ENCODE data around the gene NCS1. TPM values are rescaled to one million over a fixed set of nuclear protein-coding genes. Genes with fewer than 3 reads are reported as not detected.

NCS1 gene
- polyA plus RNA-seq, 3 donors = not detected

GRCh38 chr9:130129432-130130061 is 42.7 kb upstream of the NCS1 start:
- WGBS (ENCODE audit: insufficient coverage) = 95% methylated on average over 14 of the region's 22 CpGs
- peaks cover 26 to 31% of the 10 kb centered on the region in 2 donors for H3K4me1 ChIP-seq (ENCODE audit: control insufficient read depth in 1 of 2, insufficient read depth in 2 of 2, low read length in 2 of 2)
- H4K20me1 ChIP-seq (ENCODE audit: insufficient read depth, low read length) = no peaks in the 10 kb centered on the region
- Mint-ChIP-seq H3K36me3 (peaks cover 59 to 86% of the 10 kb centered on the region in 2 donors), H3K27me3 (ENCODE audit: low read depth in 3 of 3) (peaks cover 0 to 2% (median 0%) of the 10 kb centered on the region in 3 donors), H3K27ac (peak overlapping the region; percentile 94 to 100 (median 96)), H3K4me3 (no peak overlapping the region), H3K9me3 (no peaks in the 10 kb centered on the region), H3K4me1 (peaks cover 36% of the 10 kb centered on the region)
- no peaks in the 10 kb centered on the region for H3K79me2 ChIP-seq (ENCODE audit: insufficient read depth, low read length)
- TF ChIP-seq CTCF (IDR thresholded peaks at IDR 0.05) = no peak
- DNase-seq = no peak
- H3K4me2 ChIP-seq (replicated peaks; ENCODE audit: extremely low read depth, low read length, poor library complexity, severe bottlenecking) = no peak overlapping the region
- H2AFZ ChIP-seq (ENCODE audit: insufficient read depth, low read depth, low read length, poor library complexity, severe bottlenecking) = no peak overlapping the region
- peak overlapping the region; percentile 79 to 94 for H3K27ac ChIP-seq (ENCODE audit: low read depth in 1 of 2, low read length in 2 of 2)
- peak overlapping the region; percentile 66 for H3K9ac ChIP-seq (ENCODE audit: insufficient read depth, low read length, poor library complexity, severe bottlenecking)
- H3K27me3 ChIP-seq (ENCODE audit: control insufficient read depth in 2 of 2, insufficient read depth in 2 of 2, low read length in 2 of 2) = no peaks in the 10 kb centered on the region
- intact Hi-C loops (cut with micrococcal nuclease) = no loop called here
- no peak overlapping the region for H3K4me3 ChIP-seq (replicated peaks in 1 of 3; ENCODE audit: low read depth in 2 of 3, low read length in 3 of 3)
- peaks cover 39 to 72% of the 10 kb centered on the region in 2 donors for H3K36me3 ChIP-seq (replicated peaks in 1 of 2; ENCODE audit: control insufficient read depth in 1 of 2, insufficient read depth in 2 of 2, low read length in 2 of 2)
- H3K9me3 ChIP-seq (replicated peaks in 1 of 2; ENCODE audit: control insufficient read depth in 1 of 2, insufficient read depth in 1 of 2, low read length in 2 of 2) = no peaks in the 10 kb centered on the region

GRCh38 chr9:130132746-130133145 is 39.5 kb upstream of the NCS1 start:
- H3K4me2 ChIP-seq (replicated peaks; ENCODE audit: extremely low read depth, low read length, poor library complexity, severe bottlenecking) = no peak overlapping the region
- peaks cover 66 to 87% of the 10 kb centered on the region in 2 donors for H3K36me3 Mint-ChIP-seq
- peaks cover 36% of the 10 kb centered on the region for H3K4me1 Mint-ChIP-seq
- WGBS (ENCODE audit: insufficient coverage) = 94% methylated on average over 3 of the region's 7 CpGs
- no peaks in the 10 kb centered on the region for H3K9me3 Mint-ChIP-seq
- no peak overlapping the region for H3K4me3 Mint-ChIP-seq
- H3K27me3 ChIP-seq (ENCODE audit: control insufficient read depth in 2 of 2, insufficient read depth in 2 of 2, low read length in 2 of 2) = no peaks in the 10 kb centered on the region
- H3K9me3 ChIP-seq (replicated peaks in 1 of 2; ENCODE audit: control insufficient read depth in 1 of 2, insufficient read depth in 1 of 2, low read length in 2 of 2) = no peaks in the 10 kb centered on the region
- H3K27ac ChIP-seq (ENCODE audit: low read depth in 1 of 2, low read length in 2 of 2) = no peak overlapping the region
- H3K27ac Mint-ChIP-seq = peak overlapping the region in 2 of 7 donors; percentile 10 to 57
- no peak overlapping the region for H3K4me3 ChIP-seq (replicated peaks in 1 of 3; ENCODE audit: low read depth in 2 of 3, low read length in 3 of 3)
- no peak for TF ChIP-seq CTCF (IDR thresholded peaks at IDR 0.05)
- intact Hi-C loops (cut with micrococcal nuclease) = no loop called here
- H3K27me3 Mint-ChIP-seq (ENCODE audit: low read depth in 3 of 3) = peaks cover 0 to 2% (median 0%) of the 10 kb centered on the region in 3 donors
- peaks cover 28 to 30% of the 10 kb centered on the region in 2 donors for H3K4me1 ChIP-seq (ENCODE audit: control insufficient read depth in 1 of 2, insufficient read depth in 2 of 2, low read length in 2 of 2)
- peaks cover 32 to 77% of the 10 kb centered on the region in 2 donors for H3K36me3 ChIP-seq (replicated peaks in 1 of 2; ENCODE audit: control insufficient read depth in 1 of 2, insufficient read depth in 2 of 2, low read length in 2 of 2)
- no peaks in the 10 kb centered on the region for H3K79me2 ChIP-seq (ENCODE audit: insufficient read depth, low read length)
- H2AFZ ChIP-seq (ENCODE audit: insufficient read depth, low read depth, low read length, poor library complexity, severe bottlenecking) = no peak overlapping the region
- H3K9ac ChIP-seq (ENCODE audit: insufficient read depth, low read length, poor library complexity, severe bottlenecking) = no peak overlapping the region
- DNase-seq = no peak
- H4K20me1 ChIP-seq (ENCODE audit: insufficient read depth, low read length) = no peaks in the 10 kb centered on the region
